ENCODE results near the gene PTGS2.
"Not testable (repeated sequence)": the region's sequence is repeated elsewhere in the genome, so short reads cannot be mapped to it uniquely, and the experiment has no call there.

PTGS2 gene

DNA sequence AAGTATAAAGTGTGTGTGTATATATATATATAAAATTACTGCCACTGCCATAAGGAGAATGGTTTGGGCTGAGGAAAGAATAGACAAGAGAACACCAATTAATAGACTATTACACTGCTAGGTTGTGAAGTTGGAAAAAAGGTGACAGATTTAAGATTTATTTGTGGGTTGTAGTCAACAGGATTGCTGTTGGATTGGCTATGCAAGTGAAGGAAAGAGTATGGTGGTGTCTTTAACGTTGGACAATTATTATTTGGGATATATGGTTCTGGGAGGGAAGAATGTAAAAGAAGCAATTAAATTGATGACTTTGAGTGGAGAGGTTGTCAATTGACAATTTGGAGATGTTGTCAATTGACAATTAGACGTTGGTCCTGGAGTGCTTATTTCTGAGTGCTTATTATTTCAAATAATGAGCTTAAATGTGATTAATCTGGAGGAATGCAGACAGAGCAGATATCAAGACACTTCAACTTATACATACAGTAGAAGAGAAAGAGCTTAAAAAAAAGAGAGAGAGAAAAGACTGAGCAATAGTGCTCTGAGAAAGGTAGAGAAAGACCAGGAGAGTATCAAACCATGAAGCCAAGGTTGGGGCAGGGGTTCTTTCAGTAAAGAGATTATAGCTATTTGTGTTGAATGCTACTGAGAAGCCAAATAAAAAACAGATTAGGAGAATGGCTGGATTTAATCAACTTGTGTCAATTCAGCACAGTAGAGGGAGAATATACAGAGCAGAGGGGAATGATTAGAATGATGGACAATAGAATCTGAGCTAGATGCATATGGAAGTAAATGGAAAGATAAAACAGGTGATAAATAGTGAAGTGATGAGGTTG, 9.7 kb downstream of the PTGS2 start:
- no peak for DNase-seq (ENCODE audit: low spot score)

DNA sequence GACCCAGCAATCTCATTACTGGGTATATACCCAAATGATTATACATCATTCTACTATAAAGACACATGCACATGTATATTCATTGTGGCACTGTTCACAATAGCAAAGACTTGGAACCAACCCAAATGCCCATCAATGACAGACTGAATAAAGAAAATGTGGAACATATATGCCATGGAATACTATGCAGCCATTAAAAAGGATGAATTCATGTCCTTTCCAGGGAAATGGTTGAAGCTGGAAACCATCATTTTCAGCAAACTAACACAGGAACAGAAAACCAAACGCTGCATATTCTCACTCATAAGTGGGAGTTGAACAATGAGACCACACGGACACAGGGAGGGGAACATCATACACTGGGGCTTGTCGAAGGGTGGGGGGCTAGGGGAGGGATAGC, 10.4 kb downstream of the PTGS2 start:
- DNase-seq (ENCODE audit: low spot score) = not testable (repeated sequence)

DNA sequence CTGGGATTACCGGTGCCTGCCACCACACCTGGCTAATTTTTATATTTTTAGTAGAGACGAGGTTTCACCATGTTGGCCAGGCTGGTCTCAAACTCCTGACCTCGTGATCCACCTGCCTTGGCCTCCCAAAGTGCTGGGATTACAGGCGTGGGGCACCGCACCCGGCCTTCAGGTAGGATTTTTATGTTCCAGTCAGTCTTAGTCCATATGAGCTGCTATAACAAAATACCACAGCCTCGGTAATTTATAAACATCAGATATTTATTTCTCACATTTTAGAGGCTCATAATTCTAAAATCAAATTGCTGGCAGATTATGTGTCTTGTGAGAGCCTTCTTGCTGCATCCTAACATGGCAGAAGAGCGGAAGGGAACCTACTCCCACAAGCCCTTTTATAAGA, 16.0 kb downstream of the PTGS2 start:
- not testable (repeated sequence) for DNase-seq (ENCODE audit: low spot score)

DNA sequence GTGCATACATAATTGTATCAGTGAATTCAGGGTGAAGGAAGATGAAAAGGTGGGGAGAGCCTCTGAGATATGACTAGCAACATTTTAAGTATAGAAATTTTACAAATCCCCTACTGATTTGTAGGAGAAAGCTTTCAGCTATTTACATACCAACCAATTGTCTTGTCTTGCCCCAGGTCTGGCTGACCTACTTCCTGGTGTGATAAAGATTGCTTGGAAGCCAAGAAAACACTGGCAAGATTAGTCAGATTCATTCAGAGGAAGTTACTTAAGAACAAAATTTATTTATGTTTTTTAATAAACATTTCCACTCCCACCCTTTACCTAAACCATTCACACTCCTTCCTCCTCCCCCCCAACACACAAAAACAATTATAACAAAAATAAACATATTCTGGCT, 17.5 kb downstream of the PTGS2 start:
- DNase-seq (ENCODE audit: low spot score) = no peak

DNA sequence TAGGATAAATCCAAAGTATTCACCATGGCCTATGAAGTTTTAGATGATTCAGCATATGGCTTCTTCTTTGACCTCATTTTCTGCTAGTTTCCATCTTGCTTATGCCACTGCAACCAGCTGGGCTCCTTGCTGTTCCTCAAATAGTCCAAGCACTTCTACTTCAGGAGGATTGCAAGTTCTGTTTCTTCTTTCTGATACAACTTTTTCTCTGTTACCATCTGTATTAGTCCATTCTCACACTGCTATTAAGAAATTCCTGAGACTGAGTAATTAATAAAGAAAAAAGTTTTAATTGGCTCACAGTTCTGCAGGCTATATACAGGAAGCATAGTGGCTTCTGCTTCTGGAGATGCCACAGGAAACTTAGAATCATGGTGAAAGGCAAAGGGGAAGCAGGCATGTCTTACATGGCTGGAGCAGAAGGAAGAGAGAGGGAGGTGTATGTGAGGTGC, 20.3 kb downstream of the PTGS2 start:
- no peak for DNase-seq (ENCODE audit: low spot score)

DNA sequence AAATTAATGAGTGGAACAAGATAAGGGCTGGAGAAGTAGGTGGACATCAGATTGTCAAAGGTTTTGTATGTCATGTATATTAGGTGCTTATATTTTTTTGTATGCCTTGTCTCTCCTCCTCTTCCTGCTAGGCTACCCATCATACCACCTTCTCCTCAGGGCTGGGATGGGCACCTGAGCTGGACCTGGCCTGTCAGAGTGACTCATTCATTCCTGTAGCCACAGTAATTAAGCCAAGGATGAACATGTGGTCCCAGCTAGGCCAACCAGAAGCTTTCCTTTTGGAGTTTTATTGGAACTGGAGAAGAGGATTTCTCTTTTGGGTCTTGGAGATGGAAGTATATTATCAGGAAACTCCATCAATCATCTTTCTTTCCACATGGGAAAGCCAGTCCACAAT, 21.2 kb downstream of the PTGS2 start:
- DNase-seq (ENCODE audit: low spot score) = no peak

DNA sequence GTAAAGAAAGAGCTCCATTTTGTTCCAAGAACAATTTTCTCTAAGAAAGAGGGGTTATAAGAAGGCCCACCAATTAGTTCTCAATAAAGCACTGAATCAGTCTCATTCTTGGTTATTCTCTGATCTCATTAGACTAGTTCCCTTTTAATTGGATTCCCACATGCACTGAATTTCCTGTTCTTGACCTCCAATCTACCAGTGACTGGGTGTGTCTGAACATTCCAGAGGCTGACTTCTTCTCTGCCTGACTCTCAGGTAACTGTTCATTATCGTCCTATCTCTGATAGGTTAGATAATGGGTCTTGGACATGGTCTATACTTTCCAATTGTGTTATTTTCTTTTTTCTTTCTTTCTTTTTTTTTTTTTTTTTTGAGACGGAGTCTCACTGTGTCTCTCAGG, 22.7 kb downstream of the PTGS2 start:
- DNase-seq (ENCODE audit: low spot score) = no peak

DNA sequence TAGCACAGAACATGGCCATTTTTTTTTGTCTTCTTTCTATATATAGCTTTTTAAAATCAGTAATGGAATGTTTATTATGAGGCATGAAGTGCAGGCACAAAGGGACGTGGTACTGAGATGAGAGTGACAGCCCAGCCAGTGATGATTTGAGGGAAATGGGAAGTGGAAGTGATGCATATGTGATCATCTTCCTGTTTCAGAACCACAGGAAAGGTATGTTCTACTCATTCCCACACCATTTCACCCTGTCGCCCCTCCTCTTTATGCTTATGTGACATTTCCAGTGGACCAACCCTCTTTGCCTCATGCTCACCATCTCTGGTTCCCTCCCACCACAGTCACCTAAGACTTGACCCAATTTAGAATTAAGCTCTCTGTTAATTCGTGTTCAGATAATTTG, 24.3 kb downstream of the PTGS2 start:
- no peak for DNase-seq (ENCODE audit: low spot score)

DNA sequence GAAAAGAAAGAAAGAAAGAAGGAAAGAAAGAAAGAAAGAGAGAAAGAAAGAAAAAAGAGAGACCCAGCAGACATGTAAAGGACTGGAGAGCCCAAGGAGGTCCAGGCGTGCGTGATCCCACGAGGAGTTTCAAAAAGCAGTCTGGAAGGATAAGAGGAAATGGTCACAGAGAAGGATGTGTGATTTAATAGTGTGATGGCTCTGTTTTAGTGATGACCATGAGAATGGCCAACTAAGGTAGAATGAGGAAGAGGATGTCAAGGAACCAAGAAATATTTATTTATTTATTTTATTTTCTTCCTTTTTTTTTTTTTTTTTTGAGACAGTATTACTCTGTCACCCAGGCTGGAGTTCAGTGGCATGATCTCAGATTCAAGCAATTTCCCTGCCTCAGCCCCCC, 25.5 kb downstream of the PTGS2 start:
- no peak for DNase-seq (ENCODE audit: low spot score)

DNA sequence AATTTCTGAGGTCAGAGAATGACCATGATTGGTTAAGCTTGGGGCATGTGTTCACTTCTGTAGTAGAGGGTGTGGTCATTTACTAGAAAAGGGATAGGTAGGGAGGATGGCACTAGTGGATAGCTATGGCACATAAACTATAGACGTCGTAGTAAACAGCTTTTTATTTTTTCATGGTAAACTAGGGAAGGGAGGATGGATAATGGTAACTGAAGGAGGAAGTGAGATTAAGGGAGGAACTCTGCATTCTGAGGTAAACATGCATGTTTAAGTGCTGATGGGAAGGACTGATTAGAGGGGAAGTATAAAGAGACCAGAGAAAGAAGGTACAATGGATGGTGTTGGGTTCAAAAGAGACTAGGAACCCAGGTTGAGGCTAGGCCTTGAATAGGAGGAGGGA, 26.9 kb downstream of the PTGS2 start:
- DNase-seq (ENCODE audit: low spot score) = no peak

DNA sequence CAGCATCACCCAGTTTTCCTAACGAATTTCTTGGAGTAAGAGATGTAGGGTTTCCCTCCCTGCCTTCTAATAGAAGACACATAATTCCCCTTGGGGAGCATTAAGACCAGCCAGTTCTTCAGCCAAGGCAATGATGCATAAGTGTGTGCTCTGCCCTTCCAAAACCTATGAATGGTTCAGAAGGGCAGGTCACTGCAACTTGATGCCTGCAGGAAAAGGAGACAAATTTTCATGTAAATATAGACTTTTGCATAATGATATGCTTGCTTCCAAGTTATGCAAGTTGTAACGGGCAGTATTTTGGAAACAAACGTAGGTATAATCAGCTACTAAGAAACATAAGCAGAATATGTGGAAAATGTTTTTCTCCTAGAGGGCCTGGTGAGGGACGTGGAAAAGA, 31.6 kb downstream of the PTGS2 start:
- DNase-seq (ENCODE audit: low spot score) = no peak

DNA sequence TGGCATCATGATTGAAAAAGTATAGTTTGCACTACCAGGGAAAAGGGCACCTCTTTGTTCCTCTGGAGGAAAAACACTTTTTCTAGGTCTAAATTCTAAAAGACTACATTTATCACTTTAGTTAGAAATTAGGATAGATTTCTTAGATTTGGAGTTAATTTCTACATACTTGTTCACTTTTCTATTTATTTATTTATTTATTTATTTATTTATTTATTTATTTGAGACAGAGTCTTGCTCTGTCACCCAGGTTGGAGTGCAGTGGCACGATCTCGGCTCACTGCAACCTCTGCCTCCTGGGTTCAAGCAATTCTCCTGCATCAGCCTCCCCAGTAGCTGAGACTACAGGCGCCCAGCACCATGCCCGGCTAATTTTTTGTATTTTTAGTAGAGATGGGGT, 32.2 kb downstream of the PTGS2 start:
- DNase-seq (ENCODE audit: low spot score) = not testable (repeated sequence)

DNA sequence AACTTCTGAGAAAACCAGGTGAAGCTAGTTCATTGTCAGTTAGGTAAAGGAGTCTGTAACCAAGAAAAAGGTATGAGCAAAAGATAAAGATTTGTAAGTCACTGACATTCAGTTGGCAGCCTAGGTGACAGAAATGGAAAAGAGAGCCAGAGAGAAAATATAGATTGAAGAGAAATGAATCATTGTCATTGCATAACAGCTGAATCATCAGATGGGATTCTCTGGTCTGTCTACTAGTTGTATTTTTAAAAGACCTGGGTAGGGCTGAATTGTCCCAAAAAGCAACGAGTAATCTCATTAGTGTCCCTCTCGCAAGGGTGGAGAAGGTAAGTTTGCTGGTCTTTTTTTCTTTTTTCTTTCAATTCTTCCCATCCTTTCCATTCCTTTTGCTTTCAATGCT, 36.6 kb downstream of the PTGS2 start:
- DNase-seq (ENCODE audit: low spot score) = no peak

DNA sequence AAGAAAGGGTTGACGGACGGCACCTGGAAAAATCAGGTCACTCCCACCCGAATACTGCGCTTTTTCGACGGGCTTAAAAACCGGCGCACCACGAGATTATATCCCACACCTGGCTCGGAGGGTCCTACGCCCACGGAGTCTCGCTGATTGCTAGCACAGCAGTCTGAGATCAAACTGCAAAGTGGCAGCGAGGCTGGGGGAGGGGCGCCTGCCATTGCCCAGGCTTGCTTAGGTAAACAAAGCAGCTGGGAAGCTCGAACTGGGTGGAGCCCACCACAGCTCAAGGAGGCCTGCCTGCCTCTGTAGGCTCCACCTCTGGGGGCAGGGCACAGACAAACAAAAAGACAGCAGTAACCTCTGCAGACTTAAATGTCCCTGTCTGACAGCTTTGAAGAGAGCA, 42.7 kb downstream of the PTGS2 start:
- not testable (repeated sequence) for DNase-seq (ENCODE audit: low spot score)

DNA sequence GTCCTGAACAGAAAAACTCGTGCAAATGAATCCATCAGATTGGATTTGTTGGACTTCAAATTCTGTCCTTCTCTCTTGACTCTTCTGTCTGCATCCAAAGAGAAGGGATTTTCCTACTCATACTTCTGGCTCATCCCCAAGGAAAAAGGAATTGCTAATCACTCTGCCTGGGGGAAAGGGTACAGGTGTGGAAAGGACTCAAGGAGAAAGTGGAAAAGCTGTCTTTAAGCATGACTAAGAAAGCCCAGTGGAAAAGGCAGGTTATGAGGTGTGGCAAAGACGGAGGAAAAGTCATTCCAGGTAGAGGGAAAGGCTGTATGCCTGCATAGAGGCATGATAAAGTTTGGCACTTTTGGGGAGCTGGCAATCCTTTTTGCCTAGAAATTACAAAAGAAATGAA, 43.4 kb downstream of the PTGS2 start:
- DNase-seq (ENCODE audit: low spot score) = no peak

DNA sequence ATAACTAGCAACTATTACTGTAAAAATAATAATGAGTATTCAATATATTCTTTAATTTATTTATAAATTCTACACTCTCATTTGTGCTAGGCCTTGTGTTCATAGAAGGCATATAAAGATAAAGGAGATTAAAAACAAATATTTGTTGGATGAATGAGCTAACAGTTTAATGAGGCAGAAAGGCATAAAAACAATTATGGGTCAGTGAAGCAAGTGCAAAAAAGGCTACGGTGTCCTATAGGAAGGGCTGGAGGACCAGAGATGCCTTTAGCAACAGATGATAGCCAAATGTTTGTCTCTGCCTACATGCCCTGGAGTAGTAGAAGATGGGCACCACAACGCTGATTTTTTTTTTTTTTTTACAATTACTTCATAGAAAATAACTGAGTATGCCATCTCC, 45.7 kb downstream of the PTGS2 start:
- no peak for DNase-seq (ENCODE audit: low spot score)

DNA sequence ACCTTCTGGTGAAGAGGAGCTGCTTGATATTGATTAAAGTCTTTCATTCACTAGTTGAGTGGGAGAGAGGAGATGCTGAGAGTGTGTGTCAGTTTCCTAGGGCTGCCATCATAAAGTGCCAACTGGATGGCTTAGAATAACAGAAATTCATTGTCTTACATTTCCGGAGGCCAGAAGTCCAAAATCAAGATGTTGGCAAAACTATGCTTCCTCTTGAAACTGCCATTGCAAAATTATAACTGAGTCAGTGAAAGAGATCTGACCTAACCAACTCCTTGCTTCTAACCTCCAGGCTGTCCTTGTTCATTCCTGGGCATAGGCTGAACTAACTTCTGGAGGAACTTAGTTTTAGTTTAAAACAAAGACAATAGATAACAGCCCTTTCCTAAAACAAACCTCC, 47.1 kb downstream of the PTGS2 start:
- no peak for DNase-seq (ENCODE audit: low spot score)

DNA sequence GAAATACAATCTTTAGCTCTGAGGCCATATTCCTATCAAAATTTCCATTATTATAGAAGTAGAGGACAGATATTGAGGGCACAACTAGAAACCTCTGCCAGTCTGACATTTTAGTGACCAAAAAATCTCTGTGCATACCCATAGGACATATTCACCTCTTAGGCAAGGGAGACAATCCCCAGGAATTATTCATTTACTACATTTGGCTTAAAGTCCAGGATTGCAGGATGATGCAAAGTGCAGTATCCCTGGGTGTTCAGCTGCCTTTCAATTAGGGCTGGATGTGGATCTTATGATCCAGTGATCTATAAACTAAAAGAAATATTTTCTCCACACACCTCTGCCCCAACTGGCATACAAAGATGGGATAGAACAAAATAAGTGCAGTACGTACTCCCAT, 50.9 kb downstream of the PTGS2 start:
- no peak for DNase-seq (ENCODE audit: low spot score)

DNA sequence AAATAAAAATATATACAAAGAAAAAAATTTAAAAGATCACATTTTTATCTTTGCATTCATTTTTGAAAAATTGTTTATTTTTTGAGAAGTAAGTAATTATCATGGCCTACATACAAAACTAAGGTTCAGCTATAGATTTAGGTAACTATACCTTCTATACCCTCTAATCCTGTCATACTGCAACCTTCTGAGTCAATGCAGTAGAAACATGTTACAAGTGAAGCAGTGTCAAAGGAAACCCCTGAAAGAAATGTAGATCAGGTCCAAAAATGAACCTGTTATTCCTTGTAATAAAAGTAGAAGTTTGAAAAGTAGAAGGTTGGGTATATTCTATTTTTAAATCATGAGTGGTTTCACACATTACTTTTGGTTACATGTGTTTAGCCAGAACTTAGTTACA, 51.3 kb downstream of the PTGS2 start:
- no peak for DNase-seq (ENCODE audit: low spot score)

DNA sequence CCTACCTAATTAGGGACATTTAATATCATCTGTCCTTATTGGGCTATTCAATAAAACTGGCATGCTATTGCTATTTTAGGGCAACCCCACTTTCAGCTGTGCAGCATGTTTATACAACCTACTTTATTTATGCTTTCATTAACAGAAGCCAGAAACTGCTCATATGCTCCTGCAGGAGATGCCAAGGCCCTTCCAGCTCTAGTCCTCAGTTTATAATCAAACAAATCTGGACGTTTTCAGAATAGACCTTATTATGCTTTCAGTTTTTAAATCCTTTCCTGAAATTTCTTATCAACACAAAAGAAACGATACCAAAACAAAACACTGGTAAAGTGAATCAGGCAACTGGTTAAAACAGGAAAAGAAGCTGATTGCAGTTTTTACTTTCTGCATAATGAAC, 53.2 kb downstream of the PTGS2 start:
- DNase-seq (ENCODE audit: low spot score) = no peak

DNA sequence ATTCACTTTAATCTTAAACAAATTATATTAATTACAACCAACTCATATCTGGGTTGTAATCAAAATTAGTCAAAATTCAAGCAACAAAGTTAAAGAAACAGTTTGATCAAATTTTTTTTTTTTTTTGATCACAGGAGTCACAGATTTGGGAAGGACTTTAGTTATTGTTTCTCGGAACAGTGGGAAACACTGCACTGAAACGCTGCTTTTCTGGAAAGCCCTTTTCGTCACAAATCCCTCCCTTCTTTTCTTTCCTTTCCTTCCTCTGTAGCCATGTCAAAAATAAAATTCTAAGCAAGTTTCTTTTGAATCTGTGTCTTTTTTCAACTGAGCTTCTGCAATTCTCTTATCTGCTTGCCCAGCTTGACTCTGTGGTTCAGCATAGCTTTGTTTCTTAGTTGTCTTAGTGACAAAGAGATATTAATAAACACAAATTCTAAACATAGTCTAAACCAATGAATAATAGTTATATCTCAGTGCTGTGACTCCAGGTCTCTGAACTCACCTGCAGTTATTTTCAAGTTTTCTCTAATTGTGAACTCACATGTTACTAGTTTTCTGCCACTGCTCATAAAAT, 53.8 kb downstream of the PTGS2 start:
- no peak for DNase-seq (ENCODE audit: low spot score)

DNA sequence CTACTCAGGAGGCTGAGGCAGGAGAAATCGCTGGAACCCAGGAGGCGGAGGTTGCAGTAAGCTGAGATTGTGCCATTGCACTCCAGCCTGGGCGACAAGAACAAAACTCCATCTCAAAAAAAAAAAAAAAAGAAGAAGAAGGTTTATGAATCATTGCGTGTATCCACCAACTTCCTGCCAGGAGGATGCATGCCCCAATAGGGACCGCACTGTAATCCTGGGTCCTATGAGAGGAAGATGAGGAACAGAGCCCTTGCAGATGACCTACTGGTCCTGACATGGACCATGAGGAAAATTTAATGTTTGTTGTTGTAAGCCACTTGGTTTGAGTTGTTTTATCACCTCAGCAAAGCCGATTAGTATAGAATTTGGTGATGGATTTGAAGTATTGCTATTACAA, 56.7 kb downstream of the PTGS2 start:
- DNase-seq (ENCODE audit: low spot score) = no peak

All from globus pallidus (tissue), 1 donor.